ENCODE results near the gene ZCCHC7. TPM values are rescaled to one million over a fixed set of nuclear protein-coding genes. Genes with fewer than 3 reads are reported as not detected.

The ZCCHC7 gene
- total and polyA plus RNA-seq, 10 of the 15 experiments (the other 5 are each of a cell fraction or from before 2014, with no cell fraction given) = 42.9 to 178 (median 53.3) TPM

DNA sequence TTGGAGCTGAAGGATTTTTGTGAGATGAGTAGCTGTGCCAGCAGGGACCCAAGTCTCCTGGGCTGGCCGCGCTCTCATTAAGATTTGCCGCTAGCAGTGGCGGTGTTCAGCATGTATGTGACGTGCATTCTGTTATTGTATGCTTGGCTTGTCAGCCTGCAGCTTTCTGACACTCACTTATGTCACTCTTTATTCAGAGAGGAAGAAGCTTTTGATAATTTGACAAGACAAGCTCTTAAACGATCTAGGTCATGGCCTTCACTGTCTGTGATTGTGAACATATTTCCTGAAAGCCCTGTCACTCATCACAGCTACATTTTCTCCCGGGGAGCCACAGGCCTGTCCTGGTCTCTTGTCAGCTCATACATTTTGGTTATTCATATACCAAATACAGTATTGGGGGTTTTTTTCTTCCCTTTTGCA is 203.9 kb downstream of the ZCCHC7 start (continued):
- TF ChIP-seq CEBPZ (IDR thresholded peaks at IDR 0.05; ENCODE audit: low read depth, low read length) = no peak
- TF ChIP-seq CEBPB (IDR thresholded peaks at IDR 0.05; ENCODE audit: borderline replicate concordance in 1 of 2, low read depth in 2 of 2, low read length in 2 of 2) = no peak
- TF ChIP-seq RBBP5 (conservative IDR thresholded peaks at IDR 0.05) = no peak
- no peak for TF ChIP-seq HCFC1 (IDR thresholded peaks at IDR 0.05; ENCODE audit: low read length)
- no peak for TF ChIP-seq SMAD1 (IDR thresholded peaks at IDR 0.05; ENCODE audit: low read depth, partially characterized antibody)
- TF ChIP-seq REST (IDR thresholded peaks at IDR 0.05; ENCODE audit: low read depth, low read length) = no peak

Measured in GM12878 (cell line).